Measurements from ENCODE around the gene TLX3.

GRCh38 chr5:171308453-171309275, at the start of gene TLX3:
- TF ChIP-seq ZNF138 (CRISPR knock-in tag; conservative IDR thresholded peaks at IDR 0.05) (no peak), ELF4 (CRISPR knock-in tag; IDR thresholded peaks at IDR 0.05; ENCODE audit: low read depth) (no peak), FOXP1 (CRISPR knock-in tag; IDR thresholded peaks at IDR 0.05; ENCODE audit: borderline replicate concordance) (no peak)

All from WTC11 (cell line).